Measurements from ENCODE around the gene WDCP.
"Not testable (repeated sequence)": the region's sequence is repeated elsewhere in the genome, so short reads cannot be mapped to it uniquely, and the experiment has no call there.

The WDCP gene, protein sequence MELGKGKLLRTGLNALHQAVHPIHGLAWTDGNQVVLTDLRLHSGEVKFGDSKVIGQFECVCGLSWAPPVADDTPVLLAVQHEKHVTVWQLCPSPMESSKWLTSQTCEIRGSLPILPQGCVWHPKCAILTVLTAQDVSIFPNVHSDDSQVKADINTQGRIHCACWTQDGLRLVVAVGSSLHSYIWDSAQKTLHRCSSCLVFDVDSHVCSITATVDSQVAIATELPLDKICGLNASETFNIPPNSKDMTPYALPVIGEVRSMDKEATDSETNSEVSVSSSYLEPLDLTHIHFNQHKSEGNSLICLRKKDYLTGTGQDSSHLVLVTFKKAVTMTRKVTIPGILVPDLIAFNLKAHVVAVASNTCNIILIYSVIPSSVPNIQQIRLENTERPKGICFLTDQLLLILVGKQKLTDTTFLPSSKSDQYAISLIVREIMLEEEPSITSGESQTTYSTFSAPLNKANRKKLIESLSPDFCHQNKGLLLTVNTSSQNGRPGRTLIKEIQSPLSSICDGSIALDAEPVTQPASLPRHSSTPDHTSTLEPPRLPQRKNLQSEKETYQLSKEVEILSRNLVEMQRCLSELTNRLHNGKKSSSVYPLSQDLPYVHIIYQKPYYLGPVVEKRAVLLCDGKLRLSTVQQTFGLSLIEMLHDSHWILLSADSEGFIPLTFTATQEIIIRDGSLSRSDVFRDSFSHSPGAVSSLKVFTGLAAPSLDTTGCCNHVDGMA

GRCh38 chr2:24046930-24047702, at the start of gene WDCP:
Gene WDCP (minus strand): TSS chr2:24047391. CDS start chr2:24039494, 7,897 bp downstream.
- peak; percentile 97 for DNase-seq (ENCODE audit: low spot score)
- no peak for FAIRE-seq

- FAIRE-seq; DNase-seq (ENCODE audit: low spot score): not testable (repeated sequence)
Observed at GRCh38 chr2:24095171-24095677, 48.0 kb upstream of the WDCP start.

DNA sequence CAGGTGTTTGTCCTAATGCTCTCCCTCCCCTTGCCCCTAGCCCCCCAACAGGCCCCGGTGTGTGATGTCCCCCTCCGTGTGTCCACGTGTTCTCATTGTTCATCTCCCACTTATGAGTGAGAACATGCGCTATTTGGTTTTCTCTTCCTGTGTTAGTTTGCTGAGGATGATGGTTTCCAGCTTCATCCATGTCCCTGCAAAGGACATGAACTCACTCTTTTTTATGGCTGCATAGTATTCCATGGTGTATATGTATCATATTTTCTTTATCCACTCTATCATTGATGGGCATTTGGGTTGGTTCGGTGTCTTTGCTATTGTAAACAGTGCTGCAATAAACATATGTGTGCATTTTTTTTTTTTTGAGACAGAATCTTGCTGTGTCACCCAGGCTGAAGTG, 46.1 kb upstream of the WDCP start:
- FAIRE-seq; DNase-seq (ENCODE audit: low spot score): not testable (repeated sequence)

DNA sequence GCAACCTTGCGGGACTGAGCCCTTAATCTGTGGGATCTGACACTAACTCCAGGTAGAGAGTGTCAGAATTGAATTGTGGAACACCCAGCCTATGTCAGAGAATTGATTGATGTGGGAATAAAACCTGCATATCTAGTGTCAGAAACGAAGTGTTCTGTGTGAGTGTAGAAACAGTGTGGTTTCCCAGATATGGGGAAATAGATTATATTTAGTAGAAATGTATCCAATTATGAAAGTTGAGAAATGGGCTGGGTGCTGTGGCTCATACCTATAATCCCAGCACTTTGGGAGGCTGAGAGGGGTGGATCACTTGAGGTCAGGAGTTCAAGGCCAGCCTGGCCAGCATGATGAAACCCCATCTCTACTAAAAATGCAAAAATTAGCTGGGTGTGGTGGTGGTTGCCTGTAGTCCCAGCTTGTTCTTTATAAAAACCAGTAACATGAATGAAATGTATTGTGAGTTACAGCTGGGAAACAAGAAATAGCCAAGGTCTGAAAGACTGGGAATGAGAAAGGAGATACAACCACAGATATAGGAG, 41.7 kb upstream of the WDCP start:
- no peak for FAIRE-seq
- no peak for DNase-seq (ENCODE audit: low spot score)

DNA sequence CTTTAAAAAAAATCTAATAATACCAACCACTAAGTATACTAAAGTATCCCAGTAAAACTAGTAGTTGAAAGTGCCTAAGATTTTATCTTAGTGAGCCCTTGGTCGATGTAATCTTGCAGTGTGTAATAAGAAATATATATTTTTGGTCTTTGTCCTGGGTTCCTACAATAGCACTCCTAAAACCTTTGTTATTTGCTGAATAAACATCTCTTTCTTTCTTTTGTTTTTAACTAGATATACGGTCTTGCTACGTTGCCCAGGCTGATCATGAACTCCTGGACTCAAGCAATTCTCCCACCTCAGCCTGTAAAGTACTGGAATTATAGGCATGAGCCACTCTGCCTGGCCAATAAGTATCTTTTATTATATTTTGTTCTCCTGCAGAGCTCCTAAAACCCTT, 39.8 kb upstream of the WDCP start:
- FAIRE-seq (no peak), DNase-seq (ENCODE audit: low spot score) (no peak)

DNA sequence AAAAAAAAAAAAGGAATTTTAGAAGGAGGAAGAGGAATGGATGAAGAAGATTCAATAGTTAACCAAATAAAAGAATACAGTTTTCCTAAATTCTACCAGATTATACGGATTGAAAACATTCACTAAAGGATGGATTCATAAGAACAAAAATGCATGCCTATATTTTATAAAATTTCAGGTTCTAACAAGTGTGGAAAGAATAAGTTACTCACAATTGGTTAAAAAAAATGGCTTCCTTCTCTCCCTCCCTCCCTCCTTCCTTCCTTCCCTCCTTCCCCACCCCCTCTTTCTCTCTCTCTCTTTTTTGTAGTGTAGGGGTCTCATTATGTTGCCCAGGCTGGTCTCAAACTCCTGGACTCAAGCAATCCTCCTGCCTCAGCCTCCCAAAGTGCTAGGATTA, 39.0 kb upstream of the WDCP start:
- FAIRE-seq (no peak), DNase-seq (ENCODE audit: low spot score) (no peak)

DNA sequence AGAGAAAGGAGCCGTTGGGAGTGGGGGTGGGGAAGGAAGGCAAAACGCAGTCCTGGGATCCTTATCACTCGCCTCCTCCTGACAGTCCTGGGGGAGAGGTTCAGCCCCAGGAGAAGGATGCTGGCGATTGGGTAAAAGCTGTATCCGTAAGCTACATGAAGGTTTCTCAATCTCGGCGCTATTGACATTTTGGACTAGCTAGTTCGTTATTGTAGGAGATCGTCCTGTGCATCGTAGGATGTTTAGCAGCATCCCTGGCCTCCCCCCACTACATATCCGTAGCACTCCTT, 38.0 kb upstream of the WDCP start:
- no peak for DNase-seq (ENCODE audit: low spot score)
- FAIRE-seq = no peak

- DNase-seq (ENCODE audit: low spot score) = peak; percentile 95
- FAIRE-seq = no peak
Observed at GRCh38 chr2:24084386-24085199, 37.4 kb upstream of the WDCP start, which contains the start of gene TP53I3. Gene TP53I3 (minus strand): TSS chr2:24084834. CDS start chr2:24084326, 508 bp downstream.

- FAIRE-seq (peak; percentile 93), DNase-seq (ENCODE audit: low spot score) (peak; percentile 84)
Observed at GRCh38 chr2:24083567-24084385, 36.6 kb upstream of the WDCP start.

- no peak for FAIRE-seq
- DNase-seq (ENCODE audit: low spot score) = no peak
Observed at GRCh38 chr2:24082787-24083566, 35.8 kb upstream of the WDCP start.

- DNase-seq (ENCODE audit: low spot score) = no peak
- FAIRE-seq = no peak
Observed at GRCh38 chr2:24080701-24081100, 33.5 kb upstream of the WDCP start.

DNA sequence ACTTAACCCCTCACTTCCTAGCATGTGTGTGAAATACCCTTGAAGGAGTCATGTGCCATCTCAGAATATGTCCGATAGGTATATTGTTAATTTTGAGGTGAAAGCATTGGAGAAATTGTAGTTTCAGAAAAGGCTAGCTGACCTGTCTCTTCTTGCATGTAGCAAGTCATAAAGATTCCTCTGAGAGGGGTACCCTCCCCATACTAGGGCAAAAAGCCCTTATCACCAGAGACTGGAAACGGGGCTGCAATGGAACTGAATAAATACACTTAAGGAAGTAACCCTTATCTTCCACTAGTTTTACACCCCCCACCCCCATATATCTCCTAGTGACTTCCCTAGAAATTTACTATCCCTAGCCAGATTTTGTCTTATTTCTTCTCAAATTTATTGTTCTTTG, 30.7 kb upstream of the WDCP start:
- no peak for FAIRE-seq

GRCh38 chr2:24077535-24077877, 30.3 kb upstream of the WDCP start:
- DNase-seq (ENCODE audit: low spot score) = no peak
- FAIRE-seq = no peak

More for the DNA sequence above, 30.7 kb upstream of the WDCP start:
- no peak for DNase-seq (ENCODE audit: low spot score)

DNA sequence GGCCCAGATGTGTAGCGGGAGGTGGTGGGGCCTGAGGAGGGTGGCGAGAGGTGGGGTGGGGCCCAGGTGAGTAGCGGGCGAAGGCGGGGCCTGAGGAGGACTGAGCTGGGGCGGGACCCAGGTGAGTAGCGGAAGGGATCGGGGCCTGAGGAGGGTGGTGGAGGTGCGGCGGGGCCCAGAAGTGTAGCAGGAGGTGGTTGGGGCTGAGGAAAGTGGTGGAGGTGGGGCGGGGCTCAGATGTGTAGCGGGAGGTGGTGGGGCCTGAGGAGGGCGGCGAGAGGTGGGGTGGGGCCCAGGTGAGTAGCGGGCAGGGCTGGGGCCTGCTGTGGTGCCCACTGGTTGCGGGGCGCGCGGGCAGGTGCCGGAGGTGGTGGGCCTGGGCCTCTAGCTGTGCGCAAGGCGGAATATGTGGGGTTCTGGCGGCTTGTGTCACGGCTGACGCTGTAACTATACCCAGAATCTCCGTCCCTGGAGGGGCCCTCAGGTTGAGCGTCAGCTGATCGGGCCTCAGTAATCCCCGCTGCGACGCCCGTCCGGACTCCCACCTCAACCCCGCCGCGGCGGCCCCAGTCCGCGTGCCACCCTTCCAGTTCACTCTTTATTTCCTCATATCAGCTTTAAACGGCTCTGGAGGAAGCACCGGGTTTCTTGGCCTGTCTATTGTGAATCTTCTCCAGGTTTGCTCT, 29.8 kb upstream of the WDCP start:
- no peak for DNase-seq (ENCODE audit: low spot score)
- no peak for FAIRE-seq

DNA sequence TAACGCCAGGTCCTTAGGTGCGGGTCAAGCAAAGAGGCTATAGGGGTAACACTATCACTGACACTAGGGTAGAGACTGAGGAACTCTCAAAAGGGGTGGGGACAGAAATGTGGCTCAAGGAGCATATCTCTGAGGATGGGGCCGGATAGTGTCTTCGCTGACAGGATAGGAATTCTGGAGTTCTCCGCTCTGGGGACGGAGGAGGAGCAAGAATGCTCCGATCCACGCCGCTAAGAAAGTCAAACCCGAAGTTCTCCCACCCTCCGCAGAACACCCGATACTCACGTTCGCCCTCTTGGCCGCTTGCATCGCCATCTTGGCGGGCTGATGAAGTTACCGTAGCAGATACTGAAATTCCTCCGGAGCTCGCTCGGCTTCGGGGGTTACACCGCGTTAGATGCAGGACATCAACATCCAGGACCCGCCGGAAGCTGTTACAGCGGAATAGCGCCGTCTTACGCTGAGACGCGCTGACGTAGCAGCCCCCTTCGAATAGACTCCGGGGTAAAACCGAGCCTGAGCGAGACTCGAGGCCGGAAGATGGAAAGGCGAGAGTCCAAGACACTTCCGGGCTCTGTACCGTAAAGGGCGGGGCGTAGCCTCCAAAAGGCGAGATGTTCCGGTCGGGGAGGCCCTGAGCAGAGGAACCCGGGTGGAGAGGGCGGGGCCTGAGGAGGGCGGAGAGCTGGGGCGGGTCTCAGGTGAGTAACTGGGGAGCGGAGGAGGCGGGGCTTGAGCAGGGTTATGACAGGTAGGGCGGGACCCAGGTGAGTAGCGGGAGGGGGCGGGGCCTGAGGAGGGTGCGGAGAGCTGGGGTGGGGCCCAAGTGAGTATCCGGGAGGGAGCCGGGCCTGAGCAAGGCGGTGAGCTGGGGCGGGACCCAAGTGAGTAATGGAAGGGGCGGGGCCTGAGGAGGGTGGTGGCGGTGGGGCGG, 29.0 kb upstream of the WDCP start, which contains the start of gene SF3B6:
Gene SF3B6 (minus strand): TSS at position 412 of the 934 bp plus-strand sequence. CDS start 97 bp downstream, at position 315.
- peak; percentile 62 for FAIRE-seq
- DNase-seq (ENCODE audit: low spot score) = peak; percentile 98

DNA sequence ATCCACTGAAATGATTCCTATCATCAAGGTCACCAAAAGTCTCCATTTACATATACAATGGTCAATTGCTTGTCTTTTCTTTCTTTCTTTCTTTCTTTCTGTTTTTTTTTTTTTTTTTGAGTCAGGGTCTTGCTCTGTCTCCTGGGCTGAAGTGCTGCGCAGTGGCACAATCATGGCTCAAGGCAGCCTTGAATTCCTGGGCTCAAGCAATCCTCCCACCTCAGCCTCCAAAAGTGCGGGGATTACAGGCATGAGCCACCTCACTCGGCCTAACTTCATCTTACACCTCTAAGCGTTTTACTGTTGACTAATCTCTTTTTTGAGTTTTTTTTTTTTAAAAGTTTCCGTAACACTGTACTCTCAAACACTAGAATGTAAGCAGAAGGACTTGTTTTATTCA, 28.1 kb upstream of the WDCP start:
- FAIRE-seq (no peak), DNase-seq (ENCODE audit: low spot score) (no peak)

GRCh38 chr2:24073816-24074215, 26.6 kb upstream of the WDCP start:
- no peak for FAIRE-seq
- no peak for DNase-seq (ENCODE audit: low spot score)
